Retinal pigment epithelial cell (primary cell): ENCODE measurements around the gene SLC41A3.

Experiments
- DNase-seq: peaks from one replicate; pipeline ENCODE4 v3.0.0-alpha.2; 2010; ENCODE audit warnings: low read depth
- H3K4me3 ChIP-seq: 2 replicates; pipeline ENCODE4 v1.5.1; 2011; ENCODE audit warnings: mild to moderate bottlenecking, low read length, control low read depth, moderate library complexity
- CTCF ChIP-seq: conservative IDR thresholded peaks from 2 replicates; pipeline ENCODE4 v1.5.1; 2011; ENCODE audit warnings: low read depth, low read length, control low read depth, inconsistent platforms

Gene SLC41A3

GRCh38 chr3:126082362-126083137 lies 1.4 kb downstream of the SLC41A3 start:
- no peak overlapping the region for H3K4me3 ChIP-seq
- no peak for DNase-seq
- no peak for TF ChIP-seq CTCF

- DNase-seq: peak; percentile 49
- no peak overlapping the region for H3K4me3 ChIP-seq
- TF ChIP-seq CTCF: peak; percentile 61
Measured at GRCh38 chr3:126081618-126082361, 2.1 kb downstream of the SLC41A3 start.

GRCh38 chr3:126080970-126081369 lies 3.0 kb downstream of the SLC41A3 start:
- no peak for DNase-seq
- TF ChIP-seq CTCF: no peak
- no peak overlapping the region for H3K4me3 ChIP-seq

- no peak for DNase-seq
- no peak for TF ChIP-seq CTCF
Measured at GRCh38 chr3:126078866-126079265, 5.1 kb downstream of the SLC41A3 start.

GRCh38 chr3:126077754-126078153 lies 6.2 kb downstream of the SLC41A3 start:
- no peak for DNase-seq
- TF ChIP-seq CTCF: no peak
- no peak overlapping the region for H3K4me3 ChIP-seq

More at GRCh38 chr3:126078866-126079265, 5.1 kb downstream of the SLC41A3 start:
- no peak overlapping the region for H3K4me3 ChIP-seq

- H3K4me3 ChIP-seq: no peak overlapping the region
- no peak for DNase-seq
- no peak for TF ChIP-seq CTCF
Measured at GRCh38 chr3:126076140-126076539, 7.8 kb downstream of the SLC41A3 start.
